Measurements from ENCODE around the gene BTBD16. TPM values are rescaled to one million over a fixed set of nuclear protein-coding genes. Genes with fewer than 3 reads are reported as not detected.

The BTBD16 gene
- total RNA-seq, 1 donor from 2014 or later = not detected

DNA sequence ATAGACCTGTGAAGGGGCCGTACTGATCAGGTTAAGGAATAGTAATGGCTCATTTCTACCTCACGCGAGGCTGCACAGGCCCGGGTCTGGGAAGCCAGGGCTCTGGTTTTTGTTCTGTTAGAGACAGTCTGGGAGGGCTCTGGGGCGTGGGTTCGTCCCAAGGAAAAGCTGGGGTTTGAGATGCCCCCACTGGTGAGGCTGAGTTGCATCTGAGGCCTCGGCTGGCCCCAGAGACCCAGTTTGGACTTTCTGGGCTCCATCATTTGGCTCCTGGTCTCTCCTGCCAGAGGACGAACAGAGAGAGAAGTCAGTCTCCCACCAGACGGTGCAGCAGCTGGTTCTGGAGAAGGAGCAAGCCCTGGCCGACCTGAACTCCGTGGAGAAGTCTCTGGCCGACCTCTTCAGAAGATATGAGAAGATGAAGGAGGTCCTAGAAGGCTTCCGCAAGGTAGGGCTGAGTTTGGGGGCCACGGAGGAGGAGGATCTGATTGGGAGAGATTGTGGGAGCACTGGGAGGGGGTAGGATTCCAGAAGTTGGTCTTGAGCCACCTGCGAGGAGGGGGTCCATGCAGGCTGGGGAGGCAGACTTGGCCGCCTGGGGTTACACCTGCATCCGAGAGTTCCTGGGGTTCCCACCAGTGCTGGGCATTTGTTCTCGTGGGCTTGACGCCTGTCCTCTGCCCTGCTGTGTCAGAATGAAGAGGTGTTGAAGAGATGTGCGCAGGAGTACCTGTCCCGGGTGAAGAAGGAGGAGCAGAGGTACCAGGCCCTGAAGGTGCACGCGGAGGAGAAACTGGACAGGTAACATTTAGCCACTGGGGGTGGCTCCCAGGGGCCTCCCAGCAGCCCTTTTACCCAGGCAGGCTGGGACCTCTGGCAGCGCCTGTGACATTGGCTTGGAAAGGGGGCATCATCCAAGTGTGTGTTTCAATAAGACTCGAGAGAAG is 22.5 kb upstream of the BTBD16 start:
- intact Hi-C loops (cut with micrococcal nuclease) = no loop called here

- intact Hi-C loops (cut with micrococcal nuclease) = no loop called here
These were observed 21.7 kb upstream of the BTBD16 start for GRCh38 chr10:122249303-122249850.

GRCh38 chr10:122249991-122250750 is 20.9 kb upstream of the BTBD16 start:
- intact Hi-C loops (cut with micrococcal nuclease) = no loop called here

- intact Hi-C loops (cut with micrococcal nuclease) = no loop called here
These were observed 19.4 kb upstream of the BTBD16 start for GRCh38 chr10:122251459-122252255.

DNA sequence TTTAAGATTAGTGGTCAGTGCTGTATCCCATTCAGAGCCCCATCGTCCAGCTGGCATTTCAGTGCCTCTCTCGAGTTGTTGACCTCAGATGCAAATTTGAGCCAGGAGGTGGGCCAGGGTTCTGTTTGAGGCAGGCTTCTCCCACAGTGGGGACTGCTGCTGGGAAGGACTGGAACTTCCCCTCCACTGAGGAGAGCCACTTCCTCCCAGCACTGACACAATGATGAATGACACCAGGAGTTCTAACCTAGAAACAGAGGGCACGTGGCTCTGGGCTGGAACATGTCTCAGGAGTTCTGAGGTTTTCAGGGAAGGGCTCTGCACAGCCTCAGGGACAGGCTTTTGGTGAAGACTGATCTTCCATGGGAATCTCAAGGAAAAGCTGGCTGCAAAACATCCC is 18.3 kb upstream of the BTBD16 start:
- intact Hi-C loops (cut with micrococcal nuclease) = no loop called here

DNA sequence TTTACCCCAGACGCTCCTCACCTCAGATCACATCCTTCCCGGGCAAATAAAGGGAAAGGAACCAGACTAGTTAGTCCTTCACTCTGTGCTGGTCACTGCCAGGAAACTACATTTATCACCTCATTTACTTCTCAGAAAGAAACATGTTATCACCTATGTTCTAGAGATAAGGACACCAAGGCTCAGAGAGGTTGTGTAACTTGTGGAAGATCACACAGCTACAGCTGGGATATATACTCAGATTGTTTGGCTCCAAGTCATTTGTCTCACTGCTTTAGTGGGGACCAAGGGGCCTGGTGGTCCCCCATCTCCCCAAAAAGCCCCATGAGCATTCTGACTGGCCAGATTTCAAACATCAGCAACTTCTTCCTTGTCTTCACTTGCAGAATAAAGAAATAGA is 17.5 kb upstream of the BTBD16 start:
- intact Hi-C loops (cut with micrococcal nuclease) = no loop called here

GRCh38 chr10:122254831-122255230 is 16.3 kb upstream of the BTBD16 start:
- intact Hi-C loops (cut with micrococcal nuclease) = no loop called here

GRCh38 chr10:122255509-122256301 is 15.4 kb upstream of the BTBD16 start:
- intact Hi-C loops (cut with micrococcal nuclease) = no loop called here

DNA sequence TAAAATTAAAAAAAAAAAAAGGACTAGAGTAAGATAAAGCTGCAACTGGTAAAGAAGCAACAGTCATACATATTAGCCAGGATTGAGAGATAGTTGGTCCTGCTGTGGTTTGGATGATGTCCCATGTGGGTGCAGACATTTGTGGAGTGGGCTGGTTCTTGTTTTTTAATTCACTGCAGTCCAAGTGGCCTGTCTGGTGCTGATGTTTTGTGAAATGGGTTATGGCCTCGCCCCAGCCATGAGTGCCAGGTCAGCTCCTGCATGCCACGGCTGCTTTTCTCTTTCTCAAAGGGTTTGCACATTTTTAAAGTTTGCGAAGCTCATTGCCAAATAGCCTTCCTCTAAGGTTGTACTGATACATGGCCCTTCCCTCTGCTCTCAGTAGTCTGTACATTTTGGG is 14.1 kb upstream of the BTBD16 start:
- intact Hi-C loops (cut with micrococcal nuclease) = no loop called here

- intact Hi-C loops (cut with micrococcal nuclease) = no loop called here
These were observed 12.7 kb upstream of the BTBD16 start for GRCh38 chr10:122258136-122259074.

GRCh38 chr10:122259075-122259466 is 12.0 kb upstream of the BTBD16 start:
- intact Hi-C loops (cut with micrococcal nuclease) = no loop called here

GRCh38 chr10:122261584-122261983 is 9.5 kb upstream of the BTBD16 start:
- intact Hi-C loops (cut with micrococcal nuclease) = no loop called here

GRCh38 chr10:122263971-122264370 is 7.1 kb upstream of the BTBD16 start:
- intact Hi-C loops (cut with micrococcal nuclease) = no loop called here

GRCh38 chr10:122264436-122264835 is 6.7 kb upstream of the BTBD16 start:
- intact Hi-C loops (cut with micrococcal nuclease) = no loop called here

DNA sequence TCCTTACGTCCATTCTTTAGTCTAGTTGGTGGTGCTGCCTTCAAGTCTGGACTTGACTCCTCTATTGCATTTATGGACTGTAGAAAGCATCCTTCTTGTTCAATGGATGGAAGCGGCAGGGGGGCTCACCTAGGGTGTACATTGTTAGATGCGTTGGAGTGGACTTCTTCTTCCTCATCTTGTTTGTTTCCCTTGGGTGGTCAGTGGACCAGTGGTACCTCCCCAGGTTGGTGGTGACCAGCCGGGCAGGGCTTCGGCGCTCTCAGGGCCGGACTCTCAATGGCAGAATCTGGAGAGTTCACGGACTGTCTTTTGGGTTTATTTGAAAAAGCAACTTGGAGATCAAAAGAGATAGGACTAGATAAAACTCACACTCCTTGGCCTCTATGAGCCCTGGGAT is 6.2 kb upstream of the BTBD16 start:
- intact Hi-C loops (cut with micrococcal nuclease) = no loop called here

GRCh38 chr10:122265896-122266295 is 5.2 kb upstream of the BTBD16 start:
- intact Hi-C loops (cut with micrococcal nuclease) = no loop called here

GRCh38 chr10:122267849-122268737 is 3.0 kb upstream of the BTBD16 start:
- intact Hi-C loops (cut with micrococcal nuclease) = loop anchor here (1.0 kb wide), 1 partner anchor 167 kb away; no protein-coding TSS in a partner anchor

- intact Hi-C loops (cut with micrococcal nuclease) = no loop called here
These were observed 1.9 kb upstream of the BTBD16 start for GRCh38 chr10:122269059-122269687.
